ENCODE data around the gene NDUFB3.
"Not testable (repeated sequence)": the region's sequence is repeated elsewhere in the genome, so short reads cannot be mapped to it uniquely, and the experiment has no call there.

The NDUFB3 gene

GRCh38 chr2:201057715-201058248 is 14.0 kb upstream of the NDUFB3 start:
- Histone ChIP-seq H3K9ac (ENCODE audit: low read depth, low read length) (no peak overlapping the region), H3K27me3 (ENCODE audit: control insufficient read depth, insufficient read depth, low read length) (no peaks in the 10 kb centered on the region), H3K4me1 (ENCODE audit: control insufficient read depth, insufficient read depth, low read length) (no peaks in the 10 kb centered on the region), H3K27ac (ENCODE audit: low read depth, low read length) (no peak overlapping the region), H3K4me3 (ENCODE audit: low read depth, low read length) (no peak overlapping the region), H3K9me3 (ENCODE audit: control insufficient read depth, insufficient read depth, low read length) (no peaks in the 10 kb centered on the region), H3K36me3 (ENCODE audit: control insufficient read depth, insufficient read depth, low read length) (no peaks in the 10 kb centered on the region)

- Histone ChIP-seq H3K9ac (ENCODE audit: low read depth, low read length) (no peak overlapping the region), H3K36me3 (ENCODE audit: control insufficient read depth, insufficient read depth, low read length) (no peaks in the 10 kb centered on the region), H3K27ac (ENCODE audit: low read depth, low read length) (no peak overlapping the region), H3K9me3 (ENCODE audit: control insufficient read depth, insufficient read depth, low read length) (no peaks in the 10 kb centered on the region), H3K27me3 (ENCODE audit: control insufficient read depth, insufficient read depth, low read length) (no peaks in the 10 kb centered on the region), H3K4me3 (ENCODE audit: low read depth, low read length) (no peak overlapping the region), H3K4me1 (ENCODE audit: control insufficient read depth, insufficient read depth, low read length) (no peaks in the 10 kb centered on the region)
Measured at GRCh38 chr2:201058914-201059313, 12.9 kb upstream of the NDUFB3 start.

GRCh38 chr2:201059961-201060755 is 11.6 kb upstream of the NDUFB3 start:
- Histone ChIP-seq H3K27me3 (ENCODE audit: control insufficient read depth, insufficient read depth, low read length) (no peaks in the 10 kb centered on the region), H3K4me1 (ENCODE audit: control insufficient read depth, insufficient read depth, low read length) (no peaks in the 10 kb centered on the region), H3K9me3 (ENCODE audit: control insufficient read depth, insufficient read depth, low read length) (no peaks in the 10 kb centered on the region), H3K4me3 (ENCODE audit: low read depth, low read length) (no peak overlapping the region), H3K9ac (ENCODE audit: low read depth, low read length) (no peak overlapping the region), H3K36me3 (ENCODE audit: control insufficient read depth, insufficient read depth, low read length) (no peaks in the 10 kb centered on the region), H3K27ac (ENCODE audit: low read depth, low read length) (no peak overlapping the region)

- H3K9ac ChIP-seq (ENCODE audit: low read depth, low read length); H3K27me3 ChIP-seq (ENCODE audit: control insufficient read depth, insufficient read depth, low read length); H3K27ac ChIP-seq (ENCODE audit: low read depth, low read length); H3K36me3 ChIP-seq (ENCODE audit: control insufficient read depth, insufficient read depth, low read length); H3K4me1 ChIP-seq (ENCODE audit: control insufficient read depth, insufficient read depth, low read length); H3K4me3 ChIP-seq (ENCODE audit: low read depth, low read length); H3K9me3 ChIP-seq (ENCODE audit: control insufficient read depth, insufficient read depth, low read length): not testable (repeated sequence)
Measured at GRCh38 chr2:201063516-201063915, 8.3 kb upstream of the NDUFB3 start.

DNA sequence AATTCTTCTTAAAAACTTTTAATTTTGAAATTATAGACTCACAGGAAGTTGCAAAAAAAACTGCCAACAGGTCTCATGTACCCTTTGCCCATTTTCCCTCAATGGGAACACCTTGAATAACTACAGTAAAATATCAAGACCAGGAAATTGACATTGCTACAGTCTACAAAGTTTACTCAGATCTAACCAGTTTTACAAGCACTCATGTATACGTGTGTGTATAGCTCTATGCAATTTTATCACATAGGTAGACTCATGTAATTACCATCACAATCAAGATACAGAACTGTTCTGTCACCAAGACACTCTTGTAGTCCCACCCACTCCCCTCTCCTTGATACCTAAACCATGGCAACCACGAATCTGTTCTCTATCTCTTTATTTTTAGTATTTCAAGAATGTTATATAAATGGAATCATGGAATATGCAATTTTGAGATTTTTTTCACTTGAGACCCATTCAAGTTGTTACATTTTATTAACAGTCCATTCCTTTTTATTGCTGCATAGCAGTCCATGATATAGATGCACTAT is 6.9 kb upstream of the NDUFB3 start:
- no peaks in the 10 kb centered on the region for H3K36me3 ChIP-seq (ENCODE audit: control insufficient read depth, insufficient read depth, low read length)
- H3K4me1 ChIP-seq (ENCODE audit: control insufficient read depth, insufficient read depth, low read length): no peaks in the 10 kb centered on the region; the same call in 1 of the 2 replicates
- H3K4me3 ChIP-seq (ENCODE audit: low read depth, low read length): no peak overlapping the region
- no peaks in the 10 kb centered on the region for H3K27me3 ChIP-seq (ENCODE audit: control insufficient read depth, insufficient read depth, low read length)
- no peak overlapping the region for H3K9ac ChIP-seq (ENCODE audit: low read depth, low read length)
- H3K27ac ChIP-seq (ENCODE audit: low read depth, low read length): no peak overlapping the region
- H3K9me3 ChIP-seq (ENCODE audit: control insufficient read depth, insufficient read depth, low read length): no peaks in the 10 kb centered on the region

- Histone ChIP-seq H3K36me3 (ENCODE audit: control insufficient read depth, insufficient read depth, low read length) (no peaks in the 10 kb centered on the region), H3K27me3 (ENCODE audit: control insufficient read depth, insufficient read depth, low read length) (no peaks in the 10 kb centered on the region), H3K4me3 (ENCODE audit: low read depth, low read length) (peak overlapping the region; percentile 96), H3K9ac (ENCODE audit: low read depth, low read length) (no peak overlapping the region), H3K4me1 (ENCODE audit: control insufficient read depth, insufficient read depth, low read length) (no peaks in the 10 kb centered on the region; the same call in 1 of the 2 replicates), H3K27ac (ENCODE audit: low read depth, low read length) (peak overlapping the region; percentile 87), H3K9me3 (ENCODE audit: control insufficient read depth, insufficient read depth, low read length) (no peaks in the 10 kb centered on the region)
Measured at GRCh38 chr2:201070948-201071478, 788 bp upstream of the NDUFB3 start.

GRCh38 chr2:201072201-201072530 is 365 bp downstream of the NDUFB3 start:
- peak overlapping the region; percentile 96 for H3K9ac ChIP-seq (ENCODE audit: low read depth, low read length)
- H3K36me3 ChIP-seq (ENCODE audit: control insufficient read depth, insufficient read depth, low read length): no peaks in the 10 kb centered on the region
- no peaks in the 10 kb centered on the region; the same call in 1 of the 2 replicates for H3K4me1 ChIP-seq (ENCODE audit: control insufficient read depth, insufficient read depth, low read length)
- H3K9me3 ChIP-seq (ENCODE audit: control insufficient read depth, insufficient read depth, low read length): no peaks in the 10 kb centered on the region
- H3K27ac ChIP-seq (ENCODE audit: low read depth, low read length): peak overlapping the region; percentile 87
- peak overlapping the region; percentile 96 for H3K4me3 ChIP-seq (ENCODE audit: low read depth, low read length)
- no peaks in the 10 kb centered on the region for H3K27me3 ChIP-seq (ENCODE audit: control insufficient read depth, insufficient read depth, low read length)

DNA sequence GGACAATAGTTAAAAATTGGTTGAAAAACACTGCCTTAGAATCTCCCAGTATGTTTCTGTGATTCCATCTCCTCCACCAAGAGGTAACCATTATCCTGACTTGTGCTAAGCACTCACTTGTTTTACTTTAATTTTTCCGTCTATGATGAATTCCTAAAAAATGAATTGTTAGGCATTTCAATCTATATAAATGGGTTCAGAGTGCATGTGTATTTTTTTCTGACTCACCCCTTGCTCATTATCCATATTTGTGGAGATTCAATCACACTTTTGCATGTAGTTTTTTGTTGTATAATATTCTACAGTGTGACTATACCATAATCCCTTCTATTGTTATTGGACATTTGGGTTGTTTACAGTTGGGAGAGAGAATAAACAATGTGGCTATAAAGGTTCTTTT is 1.3 kb downstream of the NDUFB3 start:
- Histone ChIP-seq H3K36me3 (ENCODE audit: control insufficient read depth, insufficient read depth, low read length) (no peaks in the 10 kb centered on the region), H3K27me3 (ENCODE audit: control insufficient read depth, insufficient read depth, low read length) (no peaks in the 10 kb centered on the region), H3K4me1 (ENCODE audit: control insufficient read depth, insufficient read depth, low read length) (no peaks in the 10 kb centered on the region; the same call in 1 of the 2 replicates), H3K4me3 (ENCODE audit: low read depth, low read length) (0 out of 2 replicates have a peak overlapping the region, but pooled peaks have one; percentile 96), H3K27ac (ENCODE audit: low read depth, low read length) (no peak overlapping the region), H3K9me3 (ENCODE audit: control insufficient read depth, insufficient read depth, low read length) (no peaks in the 10 kb centered on the region), H3K9ac (ENCODE audit: low read depth, low read length) (no peak overlapping the region)

DNA sequence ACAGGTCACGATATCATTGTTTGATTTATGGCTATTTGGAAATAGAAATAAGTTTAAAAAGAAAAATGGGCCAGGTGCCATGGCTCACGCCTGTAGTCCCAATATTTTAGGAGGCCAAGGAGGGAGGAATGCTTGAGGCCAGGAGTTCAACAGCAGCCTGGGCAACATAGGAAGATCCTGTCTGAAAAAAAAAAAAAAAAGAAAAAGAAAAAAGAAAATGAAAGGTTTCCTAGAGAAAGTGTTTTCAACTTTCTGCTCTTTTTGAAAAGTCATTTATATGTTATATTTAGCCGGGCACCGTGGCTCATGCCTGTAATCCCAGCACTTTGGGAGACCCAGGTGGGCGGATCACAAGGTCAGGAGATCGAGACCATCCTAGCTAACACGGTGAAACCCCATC is 3.2 kb downstream of the NDUFB3 start:
- Histone ChIP-seq H3K4me3 (ENCODE audit: low read depth, low read length) (no peak overlapping the region), H3K9me3 (ENCODE audit: control insufficient read depth, insufficient read depth, low read length) (no peaks in the 10 kb centered on the region), H3K27ac (ENCODE audit: low read depth, low read length) (no peak overlapping the region), H3K27me3 (ENCODE audit: control insufficient read depth, insufficient read depth, low read length) (no peaks in the 10 kb centered on the region), H3K4me1 (ENCODE audit: control insufficient read depth, insufficient read depth, low read length) (no peaks in the 10 kb centered on the region), H3K9ac (ENCODE audit: low read depth, low read length) (no peak overlapping the region), H3K36me3 (ENCODE audit: control insufficient read depth, insufficient read depth, low read length) (peaks cover 10% of the 10 kb centered on the region; the same call in 1 of the 2 replicates)

GRCh38 chr2:201084863-201085262 is 13.1 kb downstream of the NDUFB3 start:
- no peaks in the 10 kb centered on the region for H3K9me3 ChIP-seq (ENCODE audit: control insufficient read depth, insufficient read depth, low read length)
- H3K36me3 ChIP-seq (ENCODE audit: control insufficient read depth, insufficient read depth, low read length): peaks cover 6% of the 10 kb centered on the region
- no peaks in the 10 kb centered on the region for H3K27me3 ChIP-seq (ENCODE audit: control insufficient read depth, insufficient read depth, low read length)
- H3K27ac ChIP-seq (ENCODE audit: low read depth, low read length): no peak overlapping the region
- no peak overlapping the region for H3K9ac ChIP-seq (ENCODE audit: low read depth, low read length)
- no peaks in the 10 kb centered on the region for H3K4me1 ChIP-seq (ENCODE audit: control insufficient read depth, insufficient read depth, low read length)
- H3K4me3 ChIP-seq (ENCODE audit: low read depth, low read length): no peak overlapping the region

GRCh38 chr2:201090574-201090973 is 18.8 kb downstream of the NDUFB3 start:
- no peaks in the 10 kb centered on the region for H3K4me1 ChIP-seq (ENCODE audit: control insufficient read depth, insufficient read depth, low read length)
- no peaks in the 10 kb centered on the region for H3K27me3 ChIP-seq (ENCODE audit: control insufficient read depth, insufficient read depth, low read length)
- no peak overlapping the region for H3K27ac ChIP-seq (ENCODE audit: low read depth, low read length)
- H3K9ac ChIP-seq (ENCODE audit: low read depth, low read length): no peak overlapping the region
- no peaks in the 10 kb centered on the region for H3K36me3 ChIP-seq (ENCODE audit: control insufficient read depth, insufficient read depth, low read length)
- no peaks in the 10 kb centered on the region for H3K9me3 ChIP-seq (ENCODE audit: control insufficient read depth, insufficient read depth, low read length)
- no peak overlapping the region for H3K4me3 ChIP-seq (ENCODE audit: low read depth, low read length)

All from HUES48 (cell line).